ENCODE measurements around the gene ADAMTS15.

DNA sequence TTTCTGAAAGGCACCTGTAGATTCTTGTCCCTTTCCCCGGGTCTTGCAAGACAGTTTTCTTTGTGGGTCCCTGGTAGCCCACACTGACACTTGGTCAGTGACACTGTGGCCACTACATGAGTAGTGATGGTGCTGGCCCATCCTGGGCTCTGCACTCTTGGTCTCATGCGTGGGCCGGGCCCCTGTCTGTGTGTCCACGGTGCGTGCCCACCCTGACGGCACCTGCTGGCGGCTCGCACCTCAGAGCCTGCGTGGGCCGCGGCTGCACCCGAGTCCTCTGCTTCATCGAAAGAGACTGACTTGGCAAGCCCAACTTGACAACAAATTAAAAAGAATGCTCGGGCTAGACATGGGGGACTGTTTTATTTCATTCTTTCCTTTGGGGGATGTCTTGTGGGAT lies 37.5 kb downstream of the ADAMTS15 start:
- TF ChIP-seq POLR2A (IDR thresholded peaks at IDR 0.05; ENCODE audit: low read length), result no peak
- no peak for TF ChIP-seq GATA1 (IDR thresholded peaks at IDR 0.05; ENCODE audit: low read depth, low read length)
